NOMO-1 treated with DMSO at 0.1 percent for 48 hours (cell line): ENCODE results near the gene SETX.

Experiments used
- DNase-seq: peaks from one replicate; lab custom pipeline; 2025; ENCODE audit not compliant: unreplicated experiment; lab: John Stamatoyannopoulos, UW

The SETX gene

DNA sequence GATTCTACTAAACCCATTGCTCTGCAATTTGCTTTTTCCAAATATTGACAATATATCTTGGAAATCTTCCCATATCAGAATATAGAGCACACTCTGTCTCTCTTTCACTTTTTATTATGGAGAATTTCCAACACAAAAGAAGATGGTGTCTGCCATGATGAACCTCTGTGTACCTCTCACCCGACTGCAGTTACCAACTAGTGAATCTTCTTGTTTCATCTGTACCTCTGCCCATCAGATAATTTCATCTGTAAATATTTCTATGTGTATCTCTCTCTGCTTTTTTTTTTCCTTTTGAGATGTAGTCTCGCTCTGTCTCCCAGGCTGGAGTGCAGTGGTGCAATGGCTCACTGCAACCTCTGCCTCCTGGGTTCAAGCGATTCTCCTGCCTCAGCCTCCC is 130.1 kb downstream of the SETX start:
- no peak for DNase-seq

- DNase-seq, result no peak
These were observed 132.8 kb downstream of the SETX start for GRCh38 chr9:132221941-132222340.

DNA sequence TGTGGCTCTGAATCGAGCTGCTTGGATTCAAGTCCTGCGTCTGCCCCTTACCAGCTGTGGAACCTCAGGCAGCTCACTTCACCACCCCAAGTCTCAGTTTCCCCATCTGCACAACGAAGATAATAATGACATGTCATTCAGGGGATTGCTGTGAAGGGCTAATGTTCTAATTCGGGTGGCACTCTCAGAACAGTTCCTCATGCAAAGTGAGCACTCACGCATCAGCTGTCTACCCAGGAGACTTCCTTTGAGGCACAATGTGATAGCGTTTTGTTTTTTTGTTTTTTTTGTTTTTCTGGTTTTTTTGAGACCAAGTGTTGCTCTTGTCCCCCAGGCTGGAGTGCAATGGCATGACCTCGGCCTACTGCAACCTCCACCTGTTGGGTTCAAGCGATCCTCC is 136.6 kb downstream of the SETX start:
- DNase-seq, result no peak

GRCh38 chr9:132216861-132217619 is 137.7 kb downstream of the SETX start:
- DNase-seq, result peak; percentile 43

- DNase-seq, result no peak
These were observed 140.7 kb downstream of the SETX start for GRCh38 chr9:132214027-132214622.

- DNase-seq, result no peak
These were observed 143.2 kb downstream of the SETX start for GRCh38 chr9:132211570-132211969.
